ENCODE results near the gene APAF1. TPM values are rescaled to one million over a fixed set of nuclear protein-coding genes. Genes with fewer than 3 reads are reported as not detected.

The APAF1 gene
- total RNA-seq, 1 donor from 2014 or later = 49.2 TPM

DNA sequence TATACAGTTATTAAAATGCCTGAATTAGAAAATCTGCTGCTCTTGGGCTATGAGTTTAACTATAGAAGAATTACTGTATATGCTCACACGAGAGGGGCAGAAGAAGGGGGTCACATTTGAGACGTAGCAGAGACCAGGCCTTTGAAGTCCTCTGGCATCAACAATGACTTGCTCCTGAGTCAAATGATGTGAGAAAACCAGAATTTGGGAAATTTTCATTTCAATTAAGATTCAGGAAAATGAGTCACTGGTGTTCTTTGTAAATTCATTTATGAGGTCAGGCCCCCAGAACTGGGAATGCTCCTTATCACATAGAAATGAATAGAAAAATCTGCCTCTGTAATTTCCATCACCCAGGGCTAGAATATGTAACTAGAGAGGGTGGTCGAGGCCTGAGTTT lies 92.9 kb downstream of the APAF1 start:
- peaks cover 19% of the 10 kb centered on the region for H3K4me1 Mint-ChIP-seq (ENCODE audit: low read depth, unreplicated experiment)
- peaks cover 13% of the 10 kb centered on the region for H3K36me3 Mint-ChIP-seq (ENCODE audit: low read depth, unreplicated experiment)

DNA sequence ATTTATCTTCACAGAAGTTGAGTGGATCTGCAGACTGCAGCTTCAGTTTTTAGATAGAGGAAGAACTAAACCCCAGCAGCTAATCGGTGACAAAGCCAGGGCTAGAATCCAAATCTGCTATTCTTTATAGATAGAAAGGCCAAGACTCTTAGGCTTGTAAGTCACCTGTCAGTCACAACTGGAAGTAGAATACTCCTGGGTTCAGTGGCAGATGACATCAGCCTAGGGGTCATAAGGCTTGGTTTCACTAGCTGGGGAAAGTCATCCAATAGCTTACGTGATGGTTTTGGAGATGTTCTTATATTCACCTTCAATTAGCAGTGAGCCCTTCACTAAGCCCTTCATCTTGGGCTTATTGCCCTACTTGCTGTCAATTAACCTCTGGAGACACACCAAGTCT lies 93.4 kb downstream of the APAF1 start:
- DNase-seq (ENCODE audit: low read depth) (no peak), FAIRE-seq (no peak)
- H3K27ac ChIP-seq (ENCODE audit: low read depth, low read length) = peak overlapping the region; percentile 33
- no peak overlapping the region for H3K4me3 Mint-ChIP-seq (ENCODE audit: unreplicated experiment)
- no peak overlapping the region for H2AFZ ChIP-seq (ENCODE audit: low read depth, low read length)
- H3K27me3 ChIP-seq (ENCODE audit: insufficient read depth, low read length) = no peaks in the 10 kb centered on the region
- no peak overlapping the region for H3K4me2 ChIP-seq (ENCODE audit: low read length)
- no peaks in the 10 kb centered on the region for H3K9me3 ChIP-seq (ENCODE audit: insufficient read depth, low read depth, low read length)
- peaks cover 13% of the 10 kb centered on the region for H3K36me3 Mint-ChIP-seq (ENCODE audit: low read depth, unreplicated experiment)
- peaks cover 5% of the 10 kb centered on the region for H3K9me3 Mint-ChIP-seq (ENCODE audit: unreplicated experiment)
- peaks cover 24% of the 10 kb centered on the region for H3K4me1 ChIP-seq (ENCODE audit: insufficient read depth, low read length)
- H3K79me2 ChIP-seq (ENCODE audit: insufficient read depth, low read length) = no peaks in the 10 kb centered on the region
- H3K4me1 Mint-ChIP-seq (ENCODE audit: low read depth, unreplicated experiment) = peaks cover 21% of the 10 kb centered on the region
- H4K20me1 ChIP-seq (ENCODE audit: insufficient read depth, low read length) = no peaks in the 10 kb centered on the region
- H3K4me3 ChIP-seq (ENCODE audit: insufficient read depth, low read depth, low read length) = no peak overlapping the region
- no peak overlapping the region for H3K9ac ChIP-seq (ENCODE audit: low read length)
- H3K36me3 ChIP-seq (ENCODE audit: insufficient read depth, low read length) = no peaks in the 10 kb centered on the region
- no peak overlapping the region for H3K27ac Mint-ChIP-seq (ENCODE audit: unreplicated experiment)
- TF ChIP-seq, protein P1, sequence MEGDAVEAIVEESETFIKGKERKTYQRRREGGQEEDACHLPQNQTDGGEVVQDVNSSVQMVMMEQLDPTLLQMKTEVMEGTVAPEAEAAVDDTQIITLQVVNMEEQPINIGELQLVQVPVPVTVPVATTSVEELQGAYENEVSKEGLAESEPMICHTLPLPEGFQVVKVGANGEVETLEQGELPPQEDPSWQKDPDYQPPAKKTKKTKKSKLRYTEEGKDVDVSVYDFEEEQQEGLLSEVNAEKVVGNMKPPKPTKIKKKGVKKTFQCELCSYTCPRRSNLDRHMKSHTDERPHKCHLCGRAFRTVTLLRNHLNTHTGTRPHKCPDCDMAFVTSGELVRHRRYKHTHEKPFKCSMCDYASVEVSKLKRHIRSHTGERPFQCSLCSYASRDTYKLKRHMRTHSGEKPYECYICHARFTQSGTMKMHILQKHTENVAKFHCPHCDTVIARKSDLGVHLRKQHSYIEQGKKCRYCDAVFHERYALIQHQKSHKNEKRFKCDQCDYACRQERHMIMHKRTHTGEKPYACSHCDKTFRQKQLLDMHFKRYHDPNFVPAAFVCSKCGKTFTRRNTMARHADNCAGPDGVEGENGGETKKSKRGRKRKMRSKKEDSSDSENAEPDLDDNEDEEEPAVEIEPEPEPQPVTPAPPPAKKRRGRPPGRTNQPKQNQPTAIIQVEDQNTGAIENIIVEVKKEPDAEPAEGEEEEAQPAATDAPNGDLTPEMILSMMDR (IDR thresholded peaks at IDR 0.05; ENCODE audit: insufficient read depth, low read depth, low read length) = no peak
- no peak for TF ChIP-seq EZH2 (IDR thresholded peaks at IDR 0.05; ENCODE audit: insufficient read depth, low read length)
- H3K27me3 Mint-ChIP-seq (ENCODE audit: low read depth, unreplicated experiment) = no peaks in the 10 kb centered on the region

More for the DNA sequence above, 92.9 kb downstream of the APAF1 start:
- no peaks in the 10 kb centered on the region for H3K79me2 ChIP-seq (ENCODE audit: insufficient read depth, low read length)
- peaks cover 5% of the 10 kb centered on the region for H3K9me3 Mint-ChIP-seq (ENCODE audit: unreplicated experiment)
- no peak overlapping the region for H3K9ac ChIP-seq (ENCODE audit: low read length)
- DNase-seq (ENCODE audit: low read depth) (no peak), FAIRE-seq (no peak)
- no peak overlapping the region for H3K4me2 ChIP-seq (ENCODE audit: low read length)
- no peak for TF ChIP-seq EZH2 (IDR thresholded peaks at IDR 0.05; ENCODE audit: insufficient read depth, low read length)
- TF ChIP-seq, protein P1 (IDR thresholded peaks at IDR 0.05; ENCODE audit: insufficient read depth, low read depth, low read length) = no peak
- no peaks in the 10 kb centered on the region for H4K20me1 ChIP-seq (ENCODE audit: insufficient read depth, low read length)
- peak overlapping the region; percentile 33 for H3K27ac ChIP-seq (ENCODE audit: low read depth, low read length)
- no peak overlapping the region for H3K4me3 ChIP-seq (ENCODE audit: insufficient read depth, low read depth, low read length)
- H3K27ac Mint-ChIP-seq (ENCODE audit: unreplicated experiment) = no peak overlapping the region
- no peaks in the 10 kb centered on the region for H3K27me3 ChIP-seq (ENCODE audit: insufficient read depth, low read length)
- H3K4me1 ChIP-seq (ENCODE audit: insufficient read depth, low read length) = peaks cover 26% of the 10 kb centered on the region
- H3K4me3 Mint-ChIP-seq (ENCODE audit: unreplicated experiment) = no peak overlapping the region
- H3K36me3 ChIP-seq (ENCODE audit: insufficient read depth, low read length) = no peaks in the 10 kb centered on the region
- no peak overlapping the region for H2AFZ ChIP-seq (ENCODE audit: low read depth, low read length)
- H3K27me3 Mint-ChIP-seq (ENCODE audit: low read depth, unreplicated experiment) = no peaks in the 10 kb centered on the region
- no peaks in the 10 kb centered on the region for H3K9me3 ChIP-seq (ENCODE audit: insufficient read depth, low read depth, low read length)

DNA sequence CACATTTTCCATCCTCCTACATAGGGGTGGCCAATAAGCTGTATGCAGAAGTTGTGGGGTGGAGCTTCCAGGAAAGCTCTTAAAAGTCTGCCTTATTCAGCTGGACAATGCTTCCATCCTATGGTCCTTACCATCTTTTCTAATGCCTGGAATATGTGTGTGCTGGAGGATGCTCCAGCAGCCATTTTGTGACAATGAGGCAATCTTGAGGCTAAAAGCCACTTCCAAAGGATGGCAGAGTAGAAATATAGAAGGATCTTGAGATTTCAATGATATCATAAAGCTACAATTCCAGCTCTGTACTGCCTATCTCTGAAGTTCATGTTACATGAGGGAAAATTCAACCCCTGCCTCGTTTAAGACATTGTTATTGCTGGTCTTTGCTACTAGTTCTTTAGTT lies 95.7 kb downstream of the APAF1 start:
- H3K36me3 Mint-ChIP-seq (ENCODE audit: low read depth, unreplicated experiment) = peaks cover 9% of the 10 kb centered on the region
- H3K79me2 ChIP-seq (ENCODE audit: insufficient read depth, low read length) = no peaks in the 10 kb centered on the region
- no peak for TF ChIP-seq EZH2 (IDR thresholded peaks at IDR 0.05; ENCODE audit: insufficient read depth, low read length)
- TF ChIP-seq, protein P1 (IDR thresholded peaks at IDR 0.05; ENCODE audit: insufficient read depth, low read depth, low read length) = no peak
- H3K4me2 ChIP-seq (ENCODE audit: low read length) = peak overlapping the region; percentile 39
- DNase-seq (ENCODE audit: low read depth) = no peak
- no peaks in the 10 kb centered on the region for H3K9me3 ChIP-seq (ENCODE audit: insufficient read depth, low read depth, low read length)
- no peaks in the 10 kb centered on the region for H3K36me3 ChIP-seq (ENCODE audit: insufficient read depth, low read length)
- no peaks in the 10 kb centered on the region for H4K20me1 ChIP-seq (ENCODE audit: insufficient read depth, low read length)
- no peak for FAIRE-seq
- H3K4me1 ChIP-seq (ENCODE audit: insufficient read depth, low read length) = peaks cover 27% of the 10 kb centered on the region
- H3K4me3 ChIP-seq (ENCODE audit: insufficient read depth, low read depth, low read length) = no peak overlapping the region
- no peak overlapping the region for H3K9ac ChIP-seq (ENCODE audit: low read length)
- H3K27ac Mint-ChIP-seq (ENCODE audit: unreplicated experiment) = no peak overlapping the region
- H3K27me3 Mint-ChIP-seq (ENCODE audit: low read depth, unreplicated experiment) = no peaks in the 10 kb centered on the region
- H3K27ac ChIP-seq (ENCODE audit: low read depth, low read length) = peak overlapping the region; percentile 15
- H3K9me3 Mint-ChIP-seq (ENCODE audit: unreplicated experiment) = peaks cover 5% of the 10 kb centered on the region
- H3K27me3 ChIP-seq (ENCODE audit: insufficient read depth, low read length) = no peaks in the 10 kb centered on the region
- peaks cover 13% of the 10 kb centered on the region for H3K4me1 Mint-ChIP-seq (ENCODE audit: low read depth, unreplicated experiment)
- H3K4me3 Mint-ChIP-seq (ENCODE audit: unreplicated experiment) = no peak overlapping the region
- no peak overlapping the region for H2AFZ ChIP-seq (ENCODE audit: low read depth, low read length)

All from astrocyte (in vitro differentiated cells and primary cell).